HG03520 (cell line): Measurements from ENCODE around the gene TMEM9B.
A peak's percentile ranks its signal among the peaks of the same experiment; 100 is the strongest.
"Not testable (repeated sequence)": the region's sequence is repeated elsewhere in the genome, so short reads cannot be mapped to it uniquely, and the experiment has no call there.

Source experiments
- ATAC-seq: cut with Tn5 transposase; IDR thresholded peaks from one replicate; pipeline ENCODE4 v1.9.1; 2021; ENCODE audit warnings: mild to moderate bottlenecking, moderate library complexity; ENCODE audit not compliant: unreplicated experiment

TMEM9B gene

DNA sequence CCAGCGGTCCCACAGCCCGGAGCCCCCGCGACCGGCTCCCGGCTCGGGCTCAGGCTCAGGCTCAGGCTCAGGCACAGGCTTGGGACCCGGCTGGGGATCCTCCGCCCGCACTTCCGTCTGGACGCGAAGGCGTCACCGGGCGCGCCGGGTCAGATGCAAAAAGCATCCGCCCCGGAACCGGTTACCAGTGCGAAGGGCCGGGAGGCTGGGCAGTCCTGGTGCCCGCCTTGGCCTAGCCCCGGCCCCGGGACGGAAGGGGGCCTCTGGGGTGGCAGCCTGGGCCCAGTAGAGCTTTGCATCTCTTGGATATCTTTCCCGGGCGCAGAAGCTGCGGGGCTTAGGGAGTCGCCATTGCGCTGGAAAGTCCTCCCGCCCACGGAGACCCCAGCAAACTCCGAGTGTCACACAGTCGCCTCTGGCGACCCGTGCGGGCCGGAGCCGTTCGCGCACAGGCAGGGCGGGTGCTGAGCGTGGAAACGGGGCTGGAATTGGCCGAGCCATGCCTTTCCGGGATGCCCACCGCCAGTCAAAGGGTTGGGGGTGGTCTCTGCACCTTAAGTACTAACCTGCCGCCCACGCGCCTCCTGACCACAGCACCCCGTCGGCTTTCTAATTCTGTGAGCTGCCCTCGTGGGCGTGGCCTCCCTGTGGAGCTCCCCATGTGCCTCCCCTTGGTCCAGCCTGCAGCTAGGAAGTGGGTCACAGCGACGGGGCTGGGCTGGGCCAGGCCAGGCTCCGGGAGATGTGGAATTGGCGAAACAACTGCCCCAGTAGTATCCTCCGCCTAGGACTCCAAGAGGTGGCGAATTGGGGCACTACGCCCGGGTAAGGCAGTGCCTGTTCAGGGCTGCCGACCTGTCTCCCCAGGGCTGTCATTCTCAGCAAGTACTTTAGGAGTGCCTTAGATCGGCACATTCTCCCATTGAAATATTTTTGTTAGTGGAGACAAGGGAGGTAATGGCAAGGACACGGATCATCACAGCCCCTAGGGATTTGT, at the start of gene TMEM9B:
TSS of gene TMEM9B (minus strand) at position 119 of the 997 bp plus-strand sequence. CDS start 129 bp downstream, outside the sequence.
- ATAC-seq: peak; percentile 66

DNA sequence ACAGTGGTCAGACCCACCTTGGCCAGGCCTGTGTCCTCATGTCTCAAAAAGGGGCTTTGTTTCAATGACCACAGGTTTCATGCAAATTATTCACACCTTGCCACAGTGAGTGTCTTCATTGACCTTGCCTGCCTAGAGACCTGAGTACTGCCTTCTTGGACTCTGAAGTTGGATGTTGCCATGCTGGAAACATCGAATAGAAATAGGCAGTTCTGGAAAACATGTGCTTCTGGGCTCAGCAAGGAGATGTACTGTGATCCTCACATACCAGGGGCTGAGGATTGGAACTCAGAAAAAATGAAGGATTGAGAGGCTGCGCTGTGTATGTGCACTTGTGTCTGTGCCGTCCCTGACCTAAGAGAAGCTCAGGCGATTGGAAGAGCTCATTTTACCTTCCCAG, 49.1 kb upstream of the TMEM9B start:
- ATAC-seq: no peak

DNA sequence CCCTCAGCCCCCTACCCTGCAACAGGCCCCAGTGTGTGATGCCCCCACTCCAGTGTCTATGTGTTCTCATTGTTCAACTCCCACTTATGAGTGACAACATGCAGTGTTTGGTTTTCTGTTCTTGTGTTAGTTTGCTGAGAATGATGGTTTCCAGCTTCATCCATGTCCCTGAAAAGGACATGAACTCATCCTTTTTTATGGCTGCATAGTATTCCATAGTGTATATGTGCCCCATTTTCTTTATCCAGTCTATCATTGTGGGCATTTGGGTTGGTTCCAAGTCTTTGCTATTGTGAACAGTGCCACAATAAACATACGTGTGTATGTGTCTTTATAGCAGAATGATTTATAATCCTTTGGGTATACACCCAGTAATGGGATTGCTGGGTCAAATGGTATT, 45.3 kb upstream of the TMEM9B start:
- not testable (repeated sequence) for ATAC-seq

DNA sequence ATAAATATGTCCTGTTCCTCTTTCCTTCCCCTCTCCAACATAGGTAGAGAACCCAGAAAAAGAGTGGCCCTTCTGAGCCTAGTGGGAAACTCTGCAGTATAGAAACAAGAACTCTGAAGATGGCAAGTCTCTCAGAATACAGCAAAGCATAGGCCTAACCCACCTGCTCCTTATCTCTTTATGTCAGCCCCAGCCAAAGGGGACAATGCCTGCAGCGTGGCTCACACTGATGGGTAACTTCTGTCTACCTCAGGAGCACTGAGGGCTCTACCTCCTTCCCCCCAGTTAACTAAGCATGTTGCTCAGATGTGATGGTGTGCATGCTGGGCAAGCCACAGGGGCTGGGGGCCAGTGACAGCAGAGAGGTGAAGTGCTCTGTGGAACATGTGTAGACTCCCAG, 44.4 kb upstream of the TMEM9B start:
- no peak for ATAC-seq

DNA sequence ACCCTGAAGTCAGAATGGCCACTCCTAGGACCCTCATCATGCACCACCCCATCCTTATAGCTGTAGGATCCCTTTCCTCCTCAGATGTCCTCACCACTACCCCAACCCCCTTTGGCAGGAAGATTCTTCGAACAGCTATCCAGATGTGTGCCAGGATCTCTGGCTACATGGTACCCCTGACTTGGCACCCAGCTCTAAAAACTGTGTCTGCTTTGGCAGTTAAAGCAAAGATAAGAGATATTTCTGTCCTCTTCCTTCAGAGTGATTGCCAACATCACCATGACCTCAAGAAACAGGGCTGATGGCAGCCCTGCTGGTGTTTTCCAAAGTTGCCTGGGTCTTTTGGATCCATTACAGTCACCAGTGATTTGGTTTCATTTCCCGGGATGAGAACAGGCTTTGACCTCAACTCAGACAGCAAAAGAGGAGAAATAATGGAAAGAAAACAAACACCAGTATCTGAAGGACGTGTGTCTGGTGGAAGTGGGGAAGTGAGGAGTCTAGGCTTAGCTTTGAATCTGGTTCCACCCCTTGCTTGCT, 43.8 kb upstream of the TMEM9B start:
- no peak for ATAC-seq

DNA sequence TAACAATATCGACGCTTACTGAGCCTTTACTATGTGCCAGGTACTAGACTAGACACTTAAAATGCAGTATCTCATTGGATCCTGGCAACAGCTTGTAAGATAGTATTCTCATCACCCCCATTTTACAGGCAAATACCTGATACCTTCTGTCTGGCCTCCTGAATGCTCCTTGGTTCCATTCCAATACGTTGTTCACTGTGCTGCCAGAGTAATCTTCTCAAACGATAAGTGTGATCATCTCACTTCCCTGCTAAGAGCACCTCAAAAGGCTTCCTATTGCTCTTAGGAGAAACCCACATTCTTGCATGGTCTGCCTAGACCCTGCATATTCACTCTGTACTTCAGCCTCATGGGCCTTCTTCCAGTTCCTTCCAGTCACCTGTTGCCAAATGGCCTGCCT, 40.8 kb upstream of the TMEM9B start:
- no peak for ATAC-seq

DNA sequence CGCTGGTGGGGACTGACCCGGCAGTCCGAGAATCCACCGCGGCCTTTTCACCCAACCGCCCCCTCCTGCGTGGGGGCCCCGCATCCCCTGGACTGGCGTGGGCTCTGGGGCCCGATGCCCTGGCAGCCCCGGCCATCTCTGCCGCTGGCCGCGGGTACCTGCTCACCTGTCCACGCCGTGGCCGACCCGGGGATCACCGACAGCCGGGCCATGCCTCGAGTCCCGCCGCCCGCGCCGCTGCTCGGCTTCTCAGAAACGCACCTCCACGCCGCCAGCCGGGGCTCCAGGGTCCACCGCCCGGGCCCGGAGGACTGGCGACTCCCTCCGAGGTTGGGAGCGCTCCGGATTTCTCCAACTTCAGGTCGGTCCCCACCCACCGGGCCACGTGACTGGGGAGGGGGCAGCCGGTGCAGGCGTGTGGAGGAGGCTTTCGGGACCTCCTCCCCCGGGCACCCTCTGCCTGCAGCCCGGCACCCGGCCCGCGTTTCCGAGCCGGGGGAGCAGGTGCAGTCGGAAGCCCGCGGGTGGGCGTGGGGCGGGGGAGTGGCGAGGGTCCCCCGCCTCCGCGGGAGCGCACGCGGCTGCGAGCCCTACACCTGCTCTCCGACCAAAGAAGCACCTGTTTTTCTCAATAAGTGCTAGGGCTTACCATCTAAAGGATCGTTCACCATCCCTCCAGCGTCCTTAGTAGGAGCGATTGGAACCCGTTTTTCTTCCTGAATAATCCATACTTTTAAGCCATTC, 40.1 kb upstream of the TMEM9B start:
- no peak for ATAC-seq

DNA sequence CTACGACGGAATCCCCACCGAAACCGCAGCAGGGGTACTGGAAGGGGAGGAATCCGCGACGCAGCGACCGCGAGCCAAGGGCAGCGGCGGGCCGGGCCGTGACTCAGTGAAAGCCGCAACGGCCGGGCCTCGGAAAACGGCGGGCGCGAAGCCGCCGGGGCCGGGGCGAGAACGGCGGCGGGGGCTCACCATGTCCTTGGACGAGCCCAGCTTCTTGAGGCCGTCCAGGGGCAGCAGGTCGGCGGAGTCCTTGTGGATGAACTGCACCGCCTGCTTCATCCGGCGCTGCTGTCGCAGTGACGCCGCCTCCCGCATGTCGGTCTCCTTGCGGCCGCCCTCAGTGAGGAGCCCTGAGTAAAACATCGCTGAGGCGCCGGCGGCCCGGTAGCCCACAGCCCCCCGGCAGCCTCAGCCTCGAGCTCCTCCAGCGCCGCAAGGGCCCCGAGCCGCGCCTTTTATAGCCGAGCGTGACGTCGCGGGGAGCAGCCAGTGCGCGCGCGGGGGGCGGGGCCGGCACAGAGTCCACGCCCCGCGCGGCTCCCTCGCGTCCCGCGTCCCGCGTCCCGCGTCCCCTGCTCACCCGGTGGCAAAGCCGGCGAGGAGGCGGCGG, 39.4 kb upstream of the TMEM9B start, which contains the start of gene NRIP3:
TSS of gene NRIP3 (minus strand) at position 429 of the 610 bp plus-strand sequence. CDS start at position 363, 66 bp downstream.
- no peak for ATAC-seq

DNA sequence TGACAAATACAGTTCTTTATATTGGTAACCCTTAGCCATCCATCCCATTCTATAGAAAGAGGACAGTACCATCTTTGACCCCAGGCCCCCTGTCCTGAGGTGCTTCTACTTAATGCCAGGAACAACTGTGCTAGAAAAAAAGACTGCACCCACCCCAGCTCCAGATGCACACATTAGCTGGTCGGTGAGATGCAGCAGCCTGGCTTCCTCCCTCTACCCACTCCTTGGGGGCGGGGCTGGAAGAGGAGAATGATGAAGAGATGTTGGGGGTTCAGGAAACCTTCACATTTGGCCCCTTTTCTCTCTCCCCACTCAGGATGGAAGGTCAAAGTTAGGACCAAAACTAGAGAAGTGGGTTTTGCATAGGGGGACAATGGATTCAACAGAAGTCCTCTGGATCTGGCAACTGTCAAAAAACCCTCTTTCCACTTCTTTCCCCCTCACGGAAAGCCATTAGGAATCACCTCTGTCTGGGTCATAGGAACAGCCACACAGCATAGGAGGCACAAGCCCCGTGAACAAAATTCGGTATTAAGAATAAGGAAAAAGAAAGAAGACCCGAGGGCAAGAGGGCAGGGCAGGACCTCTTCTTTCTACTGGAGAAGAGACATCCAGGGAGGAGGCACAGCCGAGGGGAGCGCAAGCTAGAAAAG, 38.8 kb upstream of the TMEM9B start:
- ATAC-seq: no peak

DNA sequence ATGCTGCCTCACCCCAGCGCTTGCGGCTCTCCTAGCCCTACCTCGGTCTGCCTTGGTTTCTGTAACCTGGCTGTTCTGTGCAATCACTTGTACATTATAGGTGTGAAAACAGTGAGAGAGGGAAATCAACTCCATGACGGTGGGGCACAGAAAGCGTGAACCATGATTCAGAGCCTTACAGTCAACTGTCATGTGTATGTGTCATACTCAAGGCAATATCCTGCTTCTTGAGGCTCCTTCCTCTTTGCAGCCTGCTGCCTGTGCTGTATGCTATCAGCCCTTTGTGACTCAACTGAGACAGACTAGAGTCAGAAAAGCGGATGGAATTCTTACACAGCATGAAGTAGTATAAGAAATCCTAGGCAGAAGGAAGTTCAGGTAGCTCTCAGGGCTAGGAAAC, 37.5 kb upstream of the TMEM9B start:
- ATAC-seq: no peak

DNA sequence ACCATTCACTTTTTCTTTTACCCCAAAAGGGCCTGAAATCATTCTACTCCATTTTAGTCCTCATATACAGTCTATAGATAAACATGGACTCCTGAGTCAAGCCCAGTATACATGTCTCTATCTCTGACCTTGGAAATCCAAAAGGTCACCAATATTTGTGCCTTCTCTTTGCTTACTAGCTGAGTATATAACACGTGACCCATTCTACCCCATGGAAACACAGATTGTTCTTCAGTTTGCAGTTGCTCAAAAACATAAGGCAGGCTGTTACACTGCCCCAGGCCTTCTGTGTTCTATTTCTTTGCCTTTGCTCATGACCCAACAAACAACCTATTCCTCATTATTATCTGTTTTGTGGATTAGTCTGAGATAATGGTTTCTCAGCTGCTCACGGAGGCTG, 33.8 kb upstream of the TMEM9B start:
- ATAC-seq: no peak

DNA sequence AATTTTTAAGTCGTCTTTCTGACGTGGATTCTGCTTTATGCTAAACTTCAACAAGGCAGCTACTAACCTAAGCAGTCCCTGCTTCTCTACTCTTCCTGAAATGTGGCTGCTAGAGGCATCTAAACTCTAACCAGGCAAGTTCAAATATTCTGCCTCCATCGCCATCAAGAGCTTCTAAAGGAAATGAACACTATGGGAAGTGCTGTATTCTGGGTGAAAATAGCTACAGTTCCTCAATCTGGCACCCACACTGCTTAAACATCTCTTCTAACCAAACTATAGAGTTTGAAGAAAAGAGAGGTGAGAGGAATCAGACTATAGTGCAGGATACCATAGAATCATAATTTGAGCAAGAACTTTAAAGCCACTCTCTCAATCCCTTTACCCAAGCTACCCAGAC, 33.2 kb upstream of the TMEM9B start:
- ATAC-seq: no peak

DNA sequence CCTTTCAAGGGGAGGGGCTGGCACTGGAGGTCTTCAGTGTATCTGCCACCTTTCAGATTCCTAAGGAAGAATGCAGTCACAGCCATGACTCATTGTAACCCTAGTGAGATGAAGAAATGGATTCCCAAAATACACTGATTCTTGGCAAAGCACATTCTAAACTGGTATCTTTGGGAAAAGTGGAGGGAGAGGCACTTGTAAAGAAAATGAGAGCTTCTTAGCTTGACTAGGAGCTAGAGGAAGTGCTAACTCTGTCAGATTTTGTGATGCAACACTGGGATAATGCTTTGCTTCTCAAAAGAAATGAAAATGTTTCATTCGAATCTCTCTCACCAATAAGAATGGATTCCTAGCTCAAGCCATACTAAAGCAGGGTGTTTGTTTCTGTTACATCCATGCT, 25.2 kb upstream of the TMEM9B start:
- ATAC-seq: no peak

DNA sequence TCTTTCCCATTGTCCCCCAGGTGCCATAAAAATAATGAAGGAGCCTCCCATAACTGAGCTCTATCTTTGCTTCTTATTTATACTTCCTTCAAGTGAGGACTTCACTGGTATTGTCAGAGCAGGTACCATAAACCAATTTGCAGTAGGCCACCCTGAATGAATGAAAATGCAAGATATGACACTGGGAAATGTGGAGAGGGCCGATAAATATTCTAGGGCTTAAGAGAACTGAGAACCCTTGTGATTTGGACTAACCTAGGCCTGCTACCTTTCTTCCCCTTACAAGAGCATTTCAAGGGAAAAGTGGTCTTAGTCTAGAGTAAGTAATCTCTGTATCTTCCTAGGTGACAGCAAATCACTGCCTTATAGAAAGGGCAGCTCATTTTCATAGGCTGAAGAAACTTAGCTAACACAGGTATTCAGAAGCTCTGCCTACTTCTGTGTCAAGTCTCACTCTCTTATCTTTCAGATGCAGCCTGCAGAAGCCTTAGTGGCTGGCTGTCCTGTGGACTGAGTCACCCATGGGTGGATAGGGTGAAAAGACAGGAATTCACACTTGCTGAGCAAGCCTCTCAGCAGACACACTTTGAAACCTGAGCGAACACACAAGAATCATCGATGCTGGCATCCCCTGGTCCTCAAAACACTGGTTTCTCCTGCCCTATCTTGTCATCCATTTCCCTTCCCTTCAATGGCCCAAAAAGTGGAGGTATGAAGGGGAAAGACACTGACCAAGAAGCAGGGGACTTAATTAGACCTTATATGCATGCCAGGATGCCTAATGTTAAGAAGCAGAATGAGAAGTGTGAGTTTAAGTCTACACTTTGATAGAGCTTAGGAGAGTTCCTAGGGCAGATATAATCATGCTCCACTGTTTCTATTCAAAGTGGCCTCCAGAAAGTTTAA, 24.3 kb upstream of the TMEM9B start:
- no peak for ATAC-seq

DNA sequence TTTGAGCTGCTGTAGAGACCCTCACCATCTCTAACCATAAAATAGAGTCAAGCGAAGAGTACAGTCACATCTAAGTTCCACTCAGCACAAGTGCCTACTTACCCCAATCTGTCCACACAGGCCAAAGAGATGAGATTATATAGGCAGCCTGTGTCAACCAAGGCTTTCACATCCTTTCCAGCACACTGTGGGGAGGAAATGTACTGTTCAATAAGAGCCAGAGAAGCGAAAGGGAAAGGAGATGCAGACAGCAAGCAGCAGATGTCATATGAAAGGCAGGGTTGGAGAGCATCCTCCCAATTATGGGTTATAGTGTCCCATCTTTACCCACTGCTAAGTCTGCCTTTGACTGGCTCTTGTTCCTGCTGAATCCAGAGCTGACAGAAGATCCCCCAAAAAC, 23.2 kb upstream of the TMEM9B start:
- ATAC-seq: no peak

DNA sequence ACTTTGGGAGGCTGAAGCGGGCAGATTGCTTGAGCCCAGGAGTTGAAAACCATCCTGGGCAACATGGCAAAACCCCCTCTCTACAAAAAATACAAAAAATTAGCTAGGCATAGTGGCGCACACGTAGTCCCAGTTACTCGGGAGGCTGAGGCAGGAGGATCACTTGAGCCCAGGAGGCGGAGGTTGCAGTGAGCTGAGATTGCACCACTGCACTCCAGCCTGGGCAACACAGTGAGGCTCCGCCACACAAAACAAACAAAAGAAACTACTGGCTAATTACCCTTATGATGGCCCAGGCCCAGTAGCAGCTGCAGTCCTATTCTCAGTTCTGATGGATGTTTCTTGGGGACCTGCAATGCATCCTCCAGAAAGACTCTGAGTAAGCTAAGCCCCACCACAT, 22.5 kb upstream of the TMEM9B start:
- ATAC-seq: not testable (repeated sequence)

DNA sequence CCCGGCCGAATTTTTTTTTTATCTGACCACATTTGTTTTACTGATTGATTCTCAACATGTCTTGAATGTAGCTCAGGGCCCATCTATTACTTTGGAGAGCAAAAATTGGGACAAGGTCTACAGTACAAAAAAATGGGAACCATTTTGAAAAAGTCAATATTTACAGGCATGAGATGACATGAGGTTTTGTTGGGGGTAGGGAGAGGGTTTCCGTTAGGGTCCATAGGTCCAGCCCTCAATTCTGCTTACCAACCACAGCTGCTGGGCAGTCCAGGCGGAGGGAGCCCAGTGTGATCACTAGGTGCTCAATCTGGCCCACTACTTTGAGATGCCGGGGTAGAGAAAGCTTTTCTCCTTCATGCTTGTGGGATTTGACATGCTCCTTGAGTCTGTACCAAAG, 21.2 kb upstream of the TMEM9B start:
- ATAC-seq: no peak

DNA sequence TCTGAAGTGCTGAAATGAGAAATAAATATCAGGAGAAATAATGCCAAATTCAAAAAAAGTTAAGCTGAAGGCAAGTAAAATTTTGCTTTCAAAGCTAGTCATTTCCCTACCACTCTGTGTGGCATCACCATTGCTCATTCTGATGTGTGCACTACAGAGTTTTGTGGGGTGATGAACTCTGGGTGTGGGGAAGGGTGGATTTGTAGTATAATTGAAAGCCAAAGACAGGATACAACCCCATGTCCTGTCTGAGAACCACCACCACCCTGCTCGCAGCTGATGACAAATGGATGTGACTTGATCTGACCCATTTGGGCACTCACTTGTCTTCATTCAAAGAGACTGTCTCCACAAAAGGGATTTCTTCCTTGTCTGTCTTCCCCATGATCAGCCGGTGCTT, 19.3 kb upstream of the TMEM9B start:
- ATAC-seq: no peak

DNA sequence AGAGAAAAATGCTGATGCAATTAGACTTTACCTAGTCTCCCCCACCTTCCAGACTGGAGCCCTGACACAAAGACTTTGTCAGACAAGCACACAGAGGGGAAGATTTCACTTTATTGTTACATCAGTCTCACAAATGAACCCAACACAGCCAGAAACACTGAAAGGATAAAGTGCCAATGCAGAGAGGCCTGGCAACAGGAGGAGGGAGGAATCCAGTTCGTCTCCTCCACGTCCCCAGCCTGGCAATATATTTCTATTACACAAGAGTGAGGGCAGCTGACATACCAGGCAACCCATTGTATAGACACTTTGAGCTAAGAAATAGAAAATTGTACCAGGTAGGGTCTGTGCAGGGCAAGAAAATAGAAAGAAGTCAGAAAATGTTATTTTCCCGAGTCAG, 16.2 kb upstream of the TMEM9B start:
- ATAC-seq: no peak

DNA sequence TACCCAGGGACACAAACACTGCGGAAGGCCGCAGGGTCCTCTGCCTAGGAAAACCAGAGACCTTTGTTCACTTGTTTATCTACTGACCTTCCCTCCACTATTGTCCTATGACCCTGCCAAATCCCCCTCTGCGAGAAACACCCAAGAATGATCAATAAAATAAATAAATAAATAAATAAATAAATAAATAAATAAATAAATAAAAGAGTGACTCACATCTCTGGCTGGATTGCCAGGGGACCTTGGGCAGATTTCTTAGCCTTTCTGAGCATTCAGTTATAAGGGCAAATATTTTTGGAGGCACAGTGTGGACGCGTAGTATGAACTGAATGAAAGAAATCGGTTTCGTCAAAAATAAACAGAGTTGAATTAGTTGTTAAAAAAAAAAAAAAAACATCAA, 15.1 kb upstream of the TMEM9B start:
- ATAC-seq: not testable (repeated sequence)
